K562 (cell line): ENCODE results near the gene FDX2. TPM values are rescaled to one million over a fixed set of nuclear protein-coding genes. Genes with fewer than 3 reads are reported as not detected.

Source experiments
- ARNT ChIP-seq, 2 experiments: fragments of 450-650 bp; IDR thresholded peaks; 2 replicates each; pipeline ENCODE4 v1.6.1; 2016; ENCODE audit warnings: mild to moderate bottlenecking in 1 of 2
- GABPA ChIP-seq: fragments of 200-800 bp; sonication (Bioruptor generic); conservative IDR thresholded peaks from 2 replicates; pipeline ENCODE4 v1.6.1; 2016; ENCODE audit warnings: low read depth, missing genetic modification characterization, missing compliant biosample characterization
- RAD21 ChIP-seq, 2 experiments: fragments of 250-450 bp in 1 of 2; fragments of 450-650 bp in 1 of 2; sonication (Bioruptor Pico) in 1 of 2; formaldehyde crosslinking in 1 of 2; IDR thresholded peaks in 1 of 2; conservative IDR thresholded peaks in 1 of 2; 2 replicates each; pipeline versions ENCODE4 v1.4.0 to v1.8.0; 2020 to 2022; ENCODE audit warnings: mild to moderate bottlenecking in 2 of 2, moderate library complexity in 1 of 2
- TEAD1 ChIP-seq, 2 experiments: fragments of 450-650 bp in 1 of 2; sonication (generic) in 1 of 2; formaldehyde crosslinking; IDR thresholded peaks; 2 replicates each; pipeline versions ENCODE4 v1.4.0 to v1.8.0; 2020 to 2022; ENCODE audit warnings: mild to moderate bottlenecking in 2 of 2, missing genetic modification reagents in 1 of 2
- ZC3H8 ChIP-seq: fragments of 450-650 bp; IDR thresholded peaks from 2 replicates; pipeline ENCODE4 v1.6.1; 2017
- ZNF134 ChIP-seq: fragments of 250-450 bp; sonication (Bioruptor Pico); conservative IDR thresholded peaks from 2 replicates; pipeline ENCODE4 v1.4.0; 2020
- ZNF407 ChIP-seq: fragments of 450-650 bp; IDR thresholded peaks from 2 replicates; pipeline ENCODE4 v1.6.1; 2016; ENCODE audit warnings: low read depth
- polyA plus RNA-seq, 8 experiments: library from polyadenylated mRNA; depleted of rRNA in 4 of 8; stranded (reverse) in 5 of 8; unstranded in 3 of 8; fragments of >200 nt; fragmentation: Nextera tagmentation in 2 of 8; fragmentation: Illumina TruSeq in 1 of 8; extraction: Ambion mirVana in 2 of 8; extraction: Trizol in 1 of 8; gene quantifications; 2 replicates each; pipeline versions ENCODE4 v1.2.1 to v1.2.3, GENCODE V29; 2011 to 2014; ENCODE audit warnings: inconsistent platforms in 1 of 8, missing spikeins in 1 of 8
- total RNA-seq, 7 experiments: library from RNA; depleted of rRNA in 6 of 7; stranded (reverse); fragments of >200 nt in 6 of 7; fragmentation: Illumina TruSeq in 2 of 7; extraction: Trizol in 2 of 7; gene quantifications; 2 replicates each; pipeline versions ENCODE4 v1.2.1 to v1.2.3, GENCODE V29; 2011 to 2021; ENCODE audit warnings: low replicate concordance in 1 of 7
- TF ChIP-seq, protein P1 (sequence below): fragments of 450-650 bp; IDR thresholded peaks from 2 replicates; pipeline ENCODE4 v1.6.1; 2016; ENCODE audit warnings: mild to moderate bottlenecking, moderate library complexity

FDX2 gene
- total and polyA plus RNA-seq, 9 of the 15 experiments (the other 6 are each of a cell fraction or from before 2014, with no cell fraction given): 2.5 to 49.8 (median 29.7) TPM

DNA sequence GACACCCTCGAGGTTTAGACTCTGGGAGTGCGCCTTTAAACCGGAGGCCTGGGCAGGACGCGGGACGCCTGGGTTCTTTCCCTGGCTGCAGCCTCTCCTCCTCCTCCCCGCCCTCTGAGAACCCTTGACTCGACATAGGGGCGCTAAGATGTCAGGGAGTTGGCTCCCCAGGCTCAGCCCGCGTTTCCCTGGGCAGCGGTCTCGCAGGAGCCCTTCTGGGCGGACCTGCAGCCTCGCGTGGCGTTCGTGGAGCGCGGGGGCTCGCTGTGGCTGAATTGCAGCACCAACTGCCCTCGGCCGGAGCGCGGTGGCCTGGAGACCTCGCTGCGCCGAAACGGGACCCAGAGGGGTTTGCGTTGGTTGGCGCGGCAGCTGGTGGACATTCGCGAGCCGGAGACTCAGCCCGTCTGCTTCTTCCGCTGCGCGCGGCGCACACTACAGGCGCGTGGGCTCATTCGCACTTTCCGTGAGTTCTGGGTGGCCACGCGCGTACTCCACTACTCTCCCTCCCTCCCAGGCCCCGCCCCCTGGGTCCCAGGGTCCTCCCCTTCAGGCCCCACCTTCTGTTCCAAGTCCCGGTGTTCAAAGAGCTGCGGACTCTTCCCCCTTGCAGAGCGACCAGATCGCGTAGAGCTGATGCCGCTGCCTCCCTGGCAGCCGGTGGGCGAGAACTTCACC is 24.8 kb downstream of the FDX2 start (continued):
- TF ChIP-seq, protein P1, sequence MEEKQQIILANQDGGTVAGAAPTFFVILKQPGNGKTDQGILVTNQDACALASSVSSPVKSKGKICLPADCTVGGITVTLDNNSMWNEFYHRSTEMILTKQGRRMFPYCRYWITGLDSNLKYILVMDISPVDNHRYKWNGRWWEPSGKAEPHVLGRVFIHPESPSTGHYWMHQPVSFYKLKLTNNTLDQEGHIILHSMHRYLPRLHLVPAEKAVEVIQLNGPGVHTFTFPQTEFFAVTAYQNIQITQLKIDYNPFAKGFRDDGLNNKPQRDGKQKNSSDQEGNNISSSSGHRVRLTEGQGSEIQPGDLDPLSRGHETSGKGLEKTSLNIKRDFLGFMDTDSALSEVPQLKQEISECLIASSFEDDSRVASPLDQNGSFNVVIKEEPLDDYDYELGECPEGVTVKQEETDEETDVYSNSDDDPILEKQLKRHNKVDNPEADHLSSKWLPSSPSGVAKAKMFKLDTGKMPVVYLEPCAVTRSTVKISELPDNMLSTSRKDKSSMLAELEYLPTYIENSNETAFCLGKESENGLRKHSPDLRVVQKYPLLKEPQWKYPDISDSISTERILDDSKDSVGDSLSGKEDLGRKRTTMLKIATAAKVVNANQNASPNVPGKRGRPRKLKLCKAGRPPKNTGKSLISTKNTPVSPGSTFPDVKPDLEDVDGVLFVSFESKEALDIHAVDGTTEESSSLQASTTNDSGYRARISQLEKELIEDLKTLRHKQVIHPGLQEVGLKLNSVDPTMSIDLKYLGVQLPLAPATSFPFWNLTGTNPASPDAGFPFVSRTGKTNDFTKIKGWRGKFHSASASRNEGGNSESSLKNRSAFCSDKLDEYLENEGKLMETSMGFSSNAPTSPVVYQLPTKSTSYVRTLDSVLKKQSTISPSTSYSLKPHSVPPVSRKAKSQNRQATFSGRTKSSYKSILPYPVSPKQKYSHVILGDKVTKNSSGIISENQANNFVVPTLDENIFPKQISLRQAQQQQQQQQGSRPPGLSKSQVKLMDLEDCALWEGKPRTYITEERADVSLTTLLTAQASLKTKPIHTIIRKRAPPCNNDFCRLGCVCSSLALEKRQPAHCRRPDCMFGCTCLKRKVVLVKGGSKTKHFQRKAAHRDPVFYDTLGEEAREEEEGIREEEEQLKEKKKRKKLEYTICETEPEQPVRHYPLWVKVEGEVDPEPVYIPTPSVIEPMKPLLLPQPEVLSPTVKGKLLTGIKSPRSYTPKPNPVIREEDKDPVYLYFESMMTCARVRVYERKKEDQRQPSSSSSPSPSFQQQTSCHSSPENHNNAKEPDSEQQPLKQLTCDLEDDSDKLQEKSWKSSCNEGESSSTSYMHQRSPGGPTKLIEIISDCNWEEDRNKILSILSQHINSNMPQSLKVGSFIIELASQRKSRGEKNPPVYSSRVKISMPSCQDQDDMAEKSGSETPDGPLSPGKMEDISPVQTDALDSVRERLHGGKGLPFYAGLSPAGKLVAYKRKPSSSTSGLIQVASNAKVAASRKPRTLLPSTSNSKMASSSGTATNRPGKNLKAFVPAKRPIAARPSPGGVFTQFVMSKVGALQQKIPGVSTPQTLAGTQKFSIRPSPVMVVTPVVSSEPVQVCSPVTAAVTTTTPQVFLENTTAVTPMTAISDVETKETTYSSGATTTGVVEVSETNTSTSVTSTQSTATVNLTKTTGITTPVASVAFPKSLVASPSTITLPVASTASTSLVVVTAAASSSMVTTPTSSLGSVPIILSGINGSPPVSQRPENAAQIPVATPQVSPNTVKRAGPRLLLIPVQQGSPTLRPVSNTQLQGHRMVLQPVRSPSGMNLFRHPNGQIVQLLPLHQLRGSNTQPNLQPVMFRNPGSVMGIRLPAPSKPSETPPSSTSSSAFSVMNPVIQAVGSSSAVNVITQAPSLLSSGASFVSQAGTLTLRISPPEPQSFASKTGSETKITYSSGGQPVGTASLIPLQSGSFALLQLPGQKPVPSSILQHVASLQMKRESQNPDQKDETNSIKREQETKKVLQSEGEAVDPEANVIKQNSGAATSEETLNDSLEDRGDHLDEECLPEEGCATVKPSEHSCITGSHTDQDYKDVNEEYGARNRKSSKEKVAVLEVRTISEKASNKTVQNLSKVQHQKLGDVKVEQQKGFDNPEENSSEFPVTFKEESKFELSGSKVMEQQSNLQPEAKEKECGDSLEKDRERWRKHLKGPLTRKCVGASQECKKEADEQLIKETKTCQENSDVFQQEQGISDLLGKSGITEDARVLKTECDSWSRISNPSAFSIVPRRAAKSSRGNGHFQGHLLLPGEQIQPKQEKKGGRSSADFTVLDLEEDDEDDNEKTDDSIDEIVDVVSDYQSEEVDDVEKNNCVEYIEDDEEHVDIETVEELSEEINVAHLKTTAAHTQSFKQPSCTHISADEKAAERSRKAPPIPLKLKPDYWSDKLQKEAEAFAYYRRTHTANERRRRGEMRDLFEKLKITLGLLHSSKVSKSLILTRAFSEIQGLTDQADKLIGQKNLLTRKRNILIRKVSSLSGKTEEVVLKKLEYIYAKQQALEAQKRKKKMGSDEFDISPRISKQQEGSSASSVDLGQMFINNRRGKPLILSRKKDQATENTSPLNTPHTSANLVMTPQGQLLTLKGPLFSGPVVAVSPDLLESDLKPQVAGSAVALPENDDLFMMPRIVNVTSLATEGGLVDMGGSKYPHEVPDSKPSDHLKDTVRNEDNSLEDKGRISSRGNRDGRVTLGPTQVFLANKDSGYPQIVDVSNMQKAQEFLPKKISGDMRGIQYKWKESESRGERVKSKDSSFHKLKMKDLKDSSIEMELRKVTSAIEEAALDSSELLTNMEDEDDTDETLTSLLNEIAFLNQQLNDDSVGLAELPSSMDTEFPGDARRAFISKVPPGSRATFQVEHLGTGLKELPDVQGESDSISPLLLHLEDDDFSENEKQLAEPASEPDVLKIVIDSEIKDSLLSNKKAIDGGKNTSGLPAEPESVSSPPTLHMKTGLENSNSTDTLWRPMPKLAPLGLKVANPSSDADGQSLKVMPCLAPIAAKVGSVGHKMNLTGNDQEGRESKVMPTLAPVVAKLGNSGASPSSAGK: peak; percentile 67
- TF ChIP-seq GABPA (tag) (no peak), ZNF407 (no peak), ZNF134 (CRISPR knock-in tag) (no peak), RAD21 (CRISPR knock-in tag; conservative IDR thresholded peaks at IDR 0.05 in 1 of 2, IDR thresholded peaks at IDR 0.05 in 1 of 2) (no peak), TEAD1 (CRISPR knock-in tag; IDR thresholded peaks at IDR 0.05) (0 out of 4 replicates have a peak, but pooled peaks of 1 of the 2 experiments have one; percentile 46), ZC3H8 (no peak), ARNT (IDR thresholded peaks at IDR 0.05) (no peak)
